AG10803 (cell line): ENCODE results near the gene FAM131A.

Experiments
- DNase-seq: peaks from one replicate; pipeline ENCODE4 v3.0.0; 2010; ENCODE audit warnings: low read depth
- H3K4me3 ChIP-seq: 2 replicates; pipeline ENCODE4 v1.5.1; 2011; ENCODE audit warnings: mild to moderate bottlenecking, low read length, control low read depth
- TF ChIP-seq, protein P1 (sequence below): conservative IDR thresholded peaks from 2 replicates; pipeline ENCODE4 v1.5.1; 2011; ENCODE audit warnings: mild to moderate bottlenecking, low read length, control low read depth, inconsistent platforms

The FAM131A gene

DNA sequence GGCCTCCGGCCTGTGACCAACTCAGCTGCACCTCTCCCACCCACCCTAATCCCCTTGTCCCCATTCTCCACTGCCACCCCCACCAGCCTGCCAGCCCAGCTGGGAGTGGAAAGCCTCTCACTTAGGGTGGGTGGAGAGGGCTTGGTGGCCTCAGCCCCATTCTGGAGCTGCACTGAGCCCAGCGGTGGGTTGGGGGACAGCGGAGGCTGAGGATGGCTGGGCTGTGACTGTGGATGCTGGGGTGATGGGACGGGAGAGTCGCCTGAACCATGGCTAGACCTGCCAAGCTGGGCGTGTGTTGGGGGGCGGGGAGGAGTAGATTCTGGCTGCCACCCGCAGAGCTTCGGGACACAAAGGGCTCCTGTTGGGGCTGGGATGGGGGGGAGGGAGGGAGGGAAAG is 22.2 kb downstream of the FAM131A start:
- DNase-seq = no peak
- H3K4me3 ChIP-seq = no peak overlapping the region
- TF ChIP-seq, protein P1, sequence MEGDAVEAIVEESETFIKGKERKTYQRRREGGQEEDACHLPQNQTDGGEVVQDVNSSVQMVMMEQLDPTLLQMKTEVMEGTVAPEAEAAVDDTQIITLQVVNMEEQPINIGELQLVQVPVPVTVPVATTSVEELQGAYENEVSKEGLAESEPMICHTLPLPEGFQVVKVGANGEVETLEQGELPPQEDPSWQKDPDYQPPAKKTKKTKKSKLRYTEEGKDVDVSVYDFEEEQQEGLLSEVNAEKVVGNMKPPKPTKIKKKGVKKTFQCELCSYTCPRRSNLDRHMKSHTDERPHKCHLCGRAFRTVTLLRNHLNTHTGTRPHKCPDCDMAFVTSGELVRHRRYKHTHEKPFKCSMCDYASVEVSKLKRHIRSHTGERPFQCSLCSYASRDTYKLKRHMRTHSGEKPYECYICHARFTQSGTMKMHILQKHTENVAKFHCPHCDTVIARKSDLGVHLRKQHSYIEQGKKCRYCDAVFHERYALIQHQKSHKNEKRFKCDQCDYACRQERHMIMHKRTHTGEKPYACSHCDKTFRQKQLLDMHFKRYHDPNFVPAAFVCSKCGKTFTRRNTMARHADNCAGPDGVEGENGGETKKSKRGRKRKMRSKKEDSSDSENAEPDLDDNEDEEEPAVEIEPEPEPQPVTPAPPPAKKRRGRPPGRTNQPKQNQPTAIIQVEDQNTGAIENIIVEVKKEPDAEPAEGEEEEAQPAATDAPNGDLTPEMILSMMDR = no peak

DNA sequence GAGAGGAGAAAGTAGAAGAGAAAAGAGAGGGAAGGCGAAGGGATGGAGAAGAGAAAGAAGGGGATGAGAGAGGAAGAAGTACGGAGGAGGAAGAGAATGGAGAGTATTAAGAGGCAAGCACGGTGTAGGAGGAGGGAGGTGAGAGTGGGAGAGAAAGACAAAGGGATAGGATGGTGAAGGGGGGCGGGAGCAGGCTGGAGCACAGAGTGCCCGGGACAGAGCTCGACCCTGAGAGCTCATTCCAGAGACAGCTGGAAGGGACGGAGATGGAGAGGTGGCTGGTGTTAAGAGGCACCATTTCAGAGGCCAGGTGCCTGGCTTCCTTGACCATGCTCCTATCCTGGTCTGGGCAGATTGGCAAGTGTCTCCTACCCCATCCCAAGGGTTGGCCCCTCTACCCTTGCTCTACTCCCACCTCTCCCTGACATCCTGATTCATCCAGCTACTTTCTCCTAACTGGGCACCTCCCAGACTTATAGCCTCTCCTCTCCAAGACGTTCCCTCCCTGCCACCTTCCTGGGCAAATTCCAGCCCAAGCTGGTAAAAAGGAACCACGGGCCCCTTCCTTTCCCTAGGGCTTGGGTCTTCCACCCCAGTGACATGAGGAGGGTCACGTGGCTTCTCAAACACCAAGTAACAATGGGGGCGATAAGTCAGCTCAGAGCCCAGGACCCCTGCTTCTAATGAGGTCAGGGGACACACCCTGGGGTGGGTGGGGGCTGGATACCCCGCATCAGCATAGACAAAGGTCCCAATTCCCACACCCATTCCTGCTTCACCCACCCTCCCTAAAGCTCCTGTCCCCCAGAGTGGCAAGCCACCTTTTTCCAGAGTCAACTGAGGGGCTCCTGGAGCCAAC is 22.9 kb downstream of the FAM131A start:
- TF ChIP-seq, protein P1 = no peak
- no peak for DNase-seq

DNA sequence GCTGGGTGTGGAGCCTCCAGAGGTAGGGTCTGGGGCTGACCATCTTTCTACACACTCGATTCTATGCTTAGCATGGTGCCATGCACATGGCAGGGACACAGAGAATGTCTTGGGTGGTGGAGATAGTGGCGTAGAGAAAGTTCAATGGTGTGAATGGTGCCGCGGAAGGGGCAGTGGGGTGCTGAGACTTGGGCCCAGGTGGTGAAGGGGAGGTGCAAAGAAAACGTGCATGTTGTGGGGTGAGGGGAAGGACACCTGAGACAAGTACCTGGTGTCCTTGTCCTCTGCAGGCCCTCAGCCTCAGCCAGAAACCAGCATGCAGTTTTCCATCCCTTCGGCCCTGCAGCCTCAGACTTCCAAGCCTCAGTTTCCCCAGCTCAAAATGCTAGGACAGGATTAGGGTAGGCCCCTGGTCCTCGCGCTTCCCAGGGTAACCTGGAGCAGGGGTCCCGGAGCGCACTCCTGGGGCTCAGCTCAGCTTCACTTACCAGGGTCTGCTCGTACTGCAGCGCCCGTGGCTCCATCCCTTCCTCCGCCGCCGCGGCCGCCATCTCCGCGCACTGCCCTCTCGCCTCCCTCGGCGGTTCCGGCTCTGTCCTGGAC is 23.6 kb downstream of the FAM131A start:
- peak overlapping the region; percentile 78 for H3K4me3 ChIP-seq
- TF ChIP-seq, protein P1 = no peak
- no peak for DNase-seq

More for the DNA sequence above, 22.9 kb downstream of the FAM131A start:
- peak overlapping the region; percentile 78 for H3K4me3 ChIP-seq

DNA sequence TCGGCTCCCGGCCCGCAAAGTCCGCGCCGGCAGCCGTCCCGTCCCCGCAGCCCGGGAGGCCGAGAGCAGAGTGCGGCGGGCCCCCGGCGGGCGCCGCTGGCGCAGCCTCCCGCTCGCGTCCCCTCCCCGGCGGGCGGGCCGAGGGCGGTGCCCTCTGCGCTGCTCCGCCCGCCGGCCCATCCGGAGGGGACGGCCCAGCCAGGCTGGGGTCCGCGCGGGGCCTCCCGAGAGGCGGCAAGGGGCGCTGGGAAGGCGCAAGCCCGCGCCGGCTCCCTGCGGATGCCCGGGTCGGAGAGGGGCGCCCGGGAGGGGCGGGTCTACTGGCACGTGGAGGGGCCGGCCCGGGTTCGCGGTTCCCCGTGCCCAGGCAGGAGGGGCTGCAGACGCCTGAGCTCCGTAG is 24.1 kb downstream of the FAM131A start, which contains the start of the genes CLCN2 and POLR2H:
TSS of gene CLCN2 (minus strand) at position 74 of the 400 bp plus-strand sequence. CDS start 126 bp downstream, outside the sequence.
TSS of gene POLR2H (plus strand) at position 179 of the 400 bp plus-strand sequence. CDS start 1,783 bp downstream, outside the sequence.
- DNase-seq = peak; percentile 27
- TF ChIP-seq, protein P1 = no peak

DNA sequence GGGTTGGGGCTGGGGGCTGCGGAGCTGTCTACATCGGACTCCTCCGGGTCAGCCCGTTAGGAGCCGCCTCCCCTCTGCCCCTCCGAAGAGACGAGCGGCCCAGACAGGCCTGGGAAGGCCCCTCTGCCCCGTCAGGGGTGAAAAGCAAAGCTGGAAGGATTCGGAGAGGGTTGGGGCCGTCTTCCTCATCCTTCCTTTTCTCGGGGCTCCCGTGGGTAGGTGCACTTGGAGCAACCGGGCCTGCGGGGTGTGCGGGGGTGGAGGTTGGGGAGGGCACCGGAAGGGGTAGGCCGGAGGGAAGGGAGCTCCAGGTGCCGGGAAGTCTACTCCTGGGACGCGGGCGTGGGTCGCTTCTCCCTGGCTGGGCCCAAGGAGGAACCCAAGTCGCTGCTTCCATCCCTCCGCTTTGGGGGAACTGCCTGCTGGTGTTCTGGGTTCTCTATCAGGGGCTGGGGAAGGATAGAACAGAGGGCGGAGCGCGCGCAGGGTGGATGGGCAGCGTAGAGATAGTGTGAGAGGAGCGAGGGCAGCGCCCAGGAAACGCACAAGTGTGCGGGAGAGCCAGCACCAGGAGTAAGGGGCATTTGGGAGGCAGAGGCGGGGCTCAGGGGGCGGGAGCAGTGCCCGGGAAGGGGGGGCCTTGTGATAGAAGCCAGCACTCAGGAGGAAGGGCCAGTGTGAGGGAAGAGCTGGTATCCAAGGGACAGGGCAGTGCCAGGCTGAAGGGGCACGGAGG is 24.7 kb downstream of the FAM131A start:
- TF ChIP-seq, protein P1 = no peak
- DNase-seq = peak; percentile 47

More for the DNA sequence above, 24.1 kb downstream of the FAM131A start, which contains the start of the genes CLCN2 and POLR2H:
- peak within 1 kb of the TSS; percentile 85 for H3K4me3 ChIP-seq

DNA sequence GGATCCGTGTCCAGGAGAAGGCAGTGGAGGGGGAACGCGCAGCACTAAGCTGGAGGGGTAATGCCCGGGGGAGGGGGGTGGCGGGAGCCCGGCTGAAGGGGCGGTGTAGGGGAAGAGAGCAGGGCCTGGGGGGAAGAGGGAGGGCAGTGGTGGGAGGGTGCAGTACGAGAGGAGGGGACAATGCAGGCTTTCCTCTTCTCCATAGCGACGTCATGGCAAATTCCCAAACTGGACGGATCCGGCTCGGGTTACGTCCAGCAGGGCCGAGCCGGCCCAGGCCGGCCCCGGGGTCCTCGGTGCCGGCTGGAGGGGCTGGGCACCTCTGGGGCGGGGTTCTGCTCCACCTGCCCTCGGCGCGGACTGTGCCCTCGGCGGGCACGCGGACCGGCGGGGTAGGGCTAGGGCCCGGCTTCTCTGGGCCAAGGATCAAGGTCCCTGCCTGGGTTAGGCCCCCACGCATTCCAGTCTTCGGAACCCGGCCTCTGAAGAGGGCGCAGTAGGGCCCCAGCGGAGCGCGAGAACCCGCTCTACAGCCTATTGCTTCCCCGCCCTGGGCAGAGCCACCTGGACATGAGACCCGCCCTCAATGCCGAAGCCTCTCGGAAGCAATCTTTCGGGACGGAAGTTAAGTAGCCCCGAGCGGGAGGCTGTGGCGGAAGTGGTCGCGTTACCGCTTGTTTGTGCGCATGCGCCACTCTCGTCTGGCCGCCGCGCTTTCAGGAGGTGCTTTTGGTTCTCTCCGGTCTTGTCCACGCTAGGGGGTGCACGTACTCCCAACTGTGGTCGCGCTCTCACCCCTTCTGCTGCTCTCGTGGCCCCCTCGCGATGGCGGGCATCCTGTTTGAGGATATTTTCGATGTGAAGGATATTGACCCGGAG is 25.5 kb downstream of the FAM131A start:
- peak; percentile 96 for DNase-seq
- H3K4me3 ChIP-seq = peak overlapping the region; percentile 85
- TF ChIP-seq, protein P1 = peak; percentile 69

More for the DNA sequence above, 24.7 kb downstream of the FAM131A start:
- H3K4me3 ChIP-seq = peak overlapping the region; percentile 85
